22Rv1 (cell line): Measurements from ENCODE around the gene IL2RA.

ENCODE experiments used
- CTCF ChIP-seq: fragments of 450-650 bp; IDR thresholded peaks from 2 replicates; pipeline ENCODE4 v1.5.1; 2017; ENCODE audit warnings: mild to moderate bottlenecking
- ZFX ChIP-seq: fragments of 450-650 bp; IDR thresholded peaks from 2 replicates; pipeline ENCODE4 v1.6.1; 2017; ENCODE audit warnings: antibody characterized with exemption, borderline replicate concordance

- TF ChIP-seq CTCF (no peak), ZFX (no peak)
Measured at GRCh38 chr10:6013413-6014192, 48.6 kb downstream of the IL2RA start.
